Left ventricle myocardium inferior (tissue), 1 donor: Measurements from ENCODE around the gene PITPNM3. TPM values are rescaled to one million over a fixed set of nuclear protein-coding genes. Genes with fewer than 3 reads are reported as not detected.

Experiments
- DNase-seq: peaks from one replicate; pipeline ENCODE4 v3.0.0-alpha.2; 2020
- H3K27ac ChIP-seq: fragments of 200-600 bp; replicated peaks from 2 replicates; pipeline ENCODE4 v1.8.0; 2021
- H3K27me3 ChIP-seq: fragments of 200-600 bp; 2 replicates; pipeline ENCODE4 v1.8.0; 2021; ENCODE audit warnings: low read depth
- H3K36me3 ChIP-seq: fragments of 200-600 bp; 2 replicates; pipeline ENCODE4 v1.8.0; 2021
- H3K4me1 ChIP-seq: fragments of 200-600 bp; 2 replicates; pipeline ENCODE4 v1.8.0; 2021
- H3K4me3 ChIP-seq: fragments of 200-600 bp; 2 replicates; pipeline ENCODE4 v1.8.0; 2021; ENCODE audit warnings: mild to moderate bottlenecking, moderate library complexity
- H3K9me3 ChIP-seq: fragments of 200-600 bp; replicated peaks from 2 replicates; pipeline ENCODE4 v1.8.0; 2021
- intact Hi-C: fragments of 100-400 bp; cut with micrococcal nuclease; formaldehyde crosslinking; loops from one replicate; pipeline ENCODE4 v1.11.0; 2022
- total RNA-seq: library from RNA; stranded (reverse); fragmentation: NEBNext Ultra II Directional; extraction: Animal tissue kit (Norgen Biotek cat#: 25700); gene quantifications from one replicate; pipeline ENCODE4 v1.2.1, GENCODE V29; 2021
- TF ChIP-seq, protein P1 (sequence below): fragments of 200-600 bp; IDR thresholded peaks from 2 replicates; pipeline ENCODE4 v1.8.0; 2021; ENCODE audit warnings: antibody characterized with exemption, mild to moderate bottlenecking, borderline replicate concordance
- donor health status: DM: no; HTN: yes; CAD: no; lungs with severe emphysema.

Gene PITPNM3
- total RNA-seq, 1 donor from 2014 or later: 0.36 TPM

DNA sequence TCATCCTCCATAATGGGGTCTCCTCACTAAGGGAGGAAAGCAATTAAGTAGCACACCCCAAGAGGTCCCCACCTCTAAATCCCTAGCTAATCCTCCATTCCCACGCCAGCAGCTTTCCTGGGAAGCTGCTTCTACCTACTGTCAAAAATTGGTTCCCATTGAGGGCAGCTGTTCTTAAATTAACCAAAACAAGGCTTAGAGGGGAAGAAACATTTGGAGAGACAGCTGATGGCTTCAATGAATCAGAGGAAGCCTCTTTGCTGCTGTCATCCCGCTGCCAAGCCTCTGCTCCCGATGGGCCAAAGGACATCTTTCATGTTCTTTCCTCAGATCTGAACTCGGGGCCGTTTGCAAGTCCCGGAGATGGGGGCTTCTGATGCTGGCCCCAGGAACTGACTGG is 148.1 kb downstream of the PITPNM3 start:
- peaks cover 50% of the 10 kb centered on the region for H3K27me3 ChIP-seq
- intact Hi-C loops: no loop called here
- no peak overlapping the region for H3K27ac ChIP-seq
- no peaks in the 10 kb centered on the region for H3K9me3 ChIP-seq
- H3K4me3 ChIP-seq: no peak overlapping the region
- DNase-seq: no peak
- no peaks in the 10 kb centered on the region for H3K36me3 ChIP-seq
- no peaks in the 10 kb centered on the region for H3K4me1 ChIP-seq
- TF ChIP-seq, protein P1, sequence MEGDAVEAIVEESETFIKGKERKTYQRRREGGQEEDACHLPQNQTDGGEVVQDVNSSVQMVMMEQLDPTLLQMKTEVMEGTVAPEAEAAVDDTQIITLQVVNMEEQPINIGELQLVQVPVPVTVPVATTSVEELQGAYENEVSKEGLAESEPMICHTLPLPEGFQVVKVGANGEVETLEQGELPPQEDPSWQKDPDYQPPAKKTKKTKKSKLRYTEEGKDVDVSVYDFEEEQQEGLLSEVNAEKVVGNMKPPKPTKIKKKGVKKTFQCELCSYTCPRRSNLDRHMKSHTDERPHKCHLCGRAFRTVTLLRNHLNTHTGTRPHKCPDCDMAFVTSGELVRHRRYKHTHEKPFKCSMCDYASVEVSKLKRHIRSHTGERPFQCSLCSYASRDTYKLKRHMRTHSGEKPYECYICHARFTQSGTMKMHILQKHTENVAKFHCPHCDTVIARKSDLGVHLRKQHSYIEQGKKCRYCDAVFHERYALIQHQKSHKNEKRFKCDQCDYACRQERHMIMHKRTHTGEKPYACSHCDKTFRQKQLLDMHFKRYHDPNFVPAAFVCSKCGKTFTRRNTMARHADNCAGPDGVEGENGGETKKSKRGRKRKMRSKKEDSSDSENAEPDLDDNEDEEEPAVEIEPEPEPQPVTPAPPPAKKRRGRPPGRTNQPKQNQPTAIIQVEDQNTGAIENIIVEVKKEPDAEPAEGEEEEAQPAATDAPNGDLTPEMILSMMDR: no peak

DNA sequence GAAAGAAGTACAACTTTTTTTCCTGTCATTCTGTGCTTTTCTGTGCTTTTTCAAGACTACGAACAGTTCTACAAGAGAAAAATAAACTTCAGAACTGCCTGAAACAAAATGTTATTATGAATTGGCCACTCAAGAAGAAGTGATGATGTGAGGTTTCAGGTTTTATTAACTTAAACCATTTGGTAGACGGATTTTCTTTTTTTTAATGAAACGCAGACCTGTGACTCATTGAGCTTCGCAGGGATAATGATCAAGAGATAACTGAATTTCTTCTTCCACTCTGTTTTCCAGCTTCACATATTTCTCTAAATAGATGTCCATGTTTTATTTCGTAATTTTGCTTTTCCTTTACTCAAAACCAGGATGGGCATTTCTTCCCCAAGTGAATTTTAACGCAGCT is 154.1 kb downstream of the PITPNM3 start:
- Histone ChIP-seq H3K9me3 (peaks cover 24% of the 10 kb centered on the region), H3K27ac (no peak overlapping the region), H3K4me3 (no peak overlapping the region), H3K36me3 (no peaks in the 10 kb centered on the region), H3K27me3 (peaks cover 27% of the 10 kb centered on the region), H3K4me1 (no peaks in the 10 kb centered on the region)
- intact Hi-C loops: no loop called here
- no peak for DNase-seq
- TF ChIP-seq, protein P1: no peak

Other genes with a start within 250 kb of the PITPNM3 start
- gene AIPL1, start 121.4 kb downstream of the PITPNM3 start, total RNA-seq: not detected
- gene PIMREG, start 112.1 kb downstream of the PITPNM3 start, total RNA-seq: 0.19 TPM
- 7.0 TPM for gene KIAA0753, start 84.2 kb upstream of the PITPNM3 start, total RNA-seq
- gene TXNDC17, start 84.5 kb upstream of the PITPNM3 start, total RNA-seq: 53.2 TPM
- 14.1 TPM for gene MED31, start 95.0 kb upstream of the PITPNM3 start, total RNA-seq
- gene C17orf100, start 95.2 kb upstream of the PITPNM3 start, total RNA-seq: 0.69 TPM
- not detected for gene SLC13A5, start 156.8 kb upstream of the PITPNM3 start, total RNA-seq
- 18.6 TPM for gene XAF1, start 199.5 kb upstream of the PITPNM3 start, total RNA-seq
- not detected for gene FBXO39, start 219.7 kb upstream of the PITPNM3 start, total RNA-seq